COR-L47 (cell line): ENCODE data around the gene ITPKA.
A peak's percentile ranks its signal among the peaks of the same experiment; 100 is the strongest.

ENCODE experiments used
- DNase-seq: peaks from one replicate; lab custom pipeline; 2025; lab: John Stamatoyannopoulos, UW

Gene ITPKA

DNA sequence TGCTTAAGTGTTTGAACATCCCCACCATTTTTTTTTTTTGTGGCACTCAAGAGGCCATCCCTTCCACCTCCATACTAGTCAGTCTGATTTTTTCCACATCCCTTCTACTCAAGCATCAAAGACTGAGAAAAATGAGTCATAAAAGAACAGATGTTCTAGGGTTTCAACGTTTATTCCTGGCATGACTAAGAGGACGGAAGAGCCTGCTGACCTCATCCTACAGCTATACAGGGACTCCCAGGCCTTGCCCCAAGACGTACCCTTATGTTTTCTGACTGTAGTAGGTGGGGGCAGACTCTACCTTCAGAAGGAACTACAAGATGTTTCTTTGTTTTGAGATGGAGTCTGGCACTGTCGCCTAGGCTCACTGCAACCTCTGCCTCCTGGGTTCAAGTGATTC is 3.3 kb upstream of the ITPKA start:
- no peak for DNase-seq

DNA sequence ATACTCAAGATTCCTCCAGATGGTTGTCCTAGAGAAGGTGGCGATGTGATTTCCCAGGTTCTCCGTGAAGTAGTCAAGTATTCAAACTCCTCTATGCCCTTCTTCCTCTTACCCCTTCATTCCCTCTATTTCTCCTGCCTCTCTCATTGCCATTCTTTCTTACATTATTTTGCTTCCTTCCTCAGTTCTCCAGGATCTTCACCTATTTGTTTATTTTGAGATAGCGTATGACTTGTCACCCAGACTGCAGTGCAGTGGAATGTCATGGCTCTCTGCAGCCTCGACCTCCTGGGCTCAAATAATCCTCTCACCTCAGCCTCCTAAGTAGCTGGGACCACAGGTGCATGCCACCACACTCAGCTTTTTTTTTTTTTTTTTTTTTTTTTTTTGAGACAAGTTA is 1.8 kb upstream of the ITPKA start:
- DNase-seq = no peak

DNA sequence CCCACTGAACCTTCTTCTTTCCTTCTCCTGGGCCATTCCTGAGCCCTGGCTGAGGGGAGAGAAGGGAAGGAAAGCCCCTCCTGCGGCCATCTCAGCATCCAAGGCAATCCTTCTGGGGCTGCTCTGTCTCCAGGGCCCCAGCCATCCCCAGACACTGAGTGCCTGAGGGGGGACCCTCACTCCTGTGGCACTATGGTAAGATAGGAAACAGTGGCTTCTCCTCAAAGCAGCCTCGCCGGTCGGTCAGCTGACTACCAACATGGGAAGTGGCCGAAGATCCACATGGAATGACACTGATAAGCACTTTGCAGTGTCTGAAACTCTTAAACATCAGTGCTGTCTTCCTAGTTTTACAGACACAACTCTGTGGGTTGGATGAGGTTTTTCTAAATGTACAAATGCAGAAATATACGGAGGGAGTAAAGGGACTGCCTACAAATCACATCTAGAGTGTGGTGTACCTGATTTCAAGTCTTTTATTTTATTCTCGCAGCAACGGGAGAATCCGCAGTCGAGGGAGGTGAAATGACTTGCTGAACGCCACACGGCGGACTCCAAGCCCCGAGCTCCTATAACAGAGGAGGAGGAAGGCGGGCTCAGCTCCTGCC is 973 bp upstream of the ITPKA start:
- no peak for DNase-seq

DNA sequence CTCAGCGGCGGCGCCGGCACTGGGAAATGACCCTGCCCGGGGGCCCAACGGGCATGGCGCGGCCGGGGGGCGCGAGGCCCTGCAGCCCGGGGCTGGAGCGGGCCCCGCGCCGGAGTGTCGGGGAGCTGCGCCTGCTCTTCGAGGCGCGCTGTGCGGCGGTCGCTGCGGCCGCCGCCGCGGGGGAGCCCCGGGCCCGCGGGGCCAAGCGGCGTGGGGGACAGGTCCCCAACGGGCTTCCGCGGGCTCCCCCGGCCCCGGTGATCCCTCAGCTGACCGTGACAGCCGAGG is 172 bp downstream of the ITPKA start:
- no peak for DNase-seq

DNA sequence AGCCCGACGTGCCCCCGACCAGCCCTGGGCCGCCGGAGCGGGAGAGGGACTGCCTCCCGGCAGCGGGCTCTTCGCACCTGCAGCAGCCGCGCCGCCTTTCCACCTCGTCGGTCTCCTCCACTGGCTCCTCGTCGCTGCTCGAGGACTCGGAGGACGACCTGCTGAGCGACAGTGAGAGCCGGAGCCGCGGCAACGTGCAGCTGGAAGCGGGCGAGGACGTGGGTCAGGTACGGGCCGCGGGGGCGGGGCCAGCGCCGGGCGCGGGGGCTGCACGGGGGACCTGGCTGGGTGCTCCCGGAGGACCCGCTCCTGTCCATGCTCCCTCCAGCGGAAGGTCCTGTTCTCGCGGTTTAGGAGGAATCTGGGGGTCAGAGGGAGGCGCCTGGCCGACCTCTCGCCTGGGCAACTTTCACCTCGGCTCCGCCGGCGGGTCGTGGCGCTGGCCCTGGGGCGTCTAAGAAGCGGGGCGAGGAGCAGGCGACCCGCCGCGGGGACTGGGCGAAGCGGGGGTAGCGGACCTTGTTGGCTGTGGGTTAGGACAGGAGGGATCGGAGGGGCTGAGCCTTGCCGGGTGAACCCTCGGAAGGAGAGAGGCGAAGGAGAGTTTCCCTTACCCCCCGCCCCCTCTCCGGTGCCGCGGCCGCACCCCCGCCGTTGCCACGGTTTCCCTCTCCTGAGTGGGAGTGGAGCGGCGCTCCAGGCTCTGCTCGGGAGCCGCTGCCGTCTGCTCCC is 682 bp downstream of the ITPKA start:
- peak; percentile 23 for DNase-seq

DNA sequence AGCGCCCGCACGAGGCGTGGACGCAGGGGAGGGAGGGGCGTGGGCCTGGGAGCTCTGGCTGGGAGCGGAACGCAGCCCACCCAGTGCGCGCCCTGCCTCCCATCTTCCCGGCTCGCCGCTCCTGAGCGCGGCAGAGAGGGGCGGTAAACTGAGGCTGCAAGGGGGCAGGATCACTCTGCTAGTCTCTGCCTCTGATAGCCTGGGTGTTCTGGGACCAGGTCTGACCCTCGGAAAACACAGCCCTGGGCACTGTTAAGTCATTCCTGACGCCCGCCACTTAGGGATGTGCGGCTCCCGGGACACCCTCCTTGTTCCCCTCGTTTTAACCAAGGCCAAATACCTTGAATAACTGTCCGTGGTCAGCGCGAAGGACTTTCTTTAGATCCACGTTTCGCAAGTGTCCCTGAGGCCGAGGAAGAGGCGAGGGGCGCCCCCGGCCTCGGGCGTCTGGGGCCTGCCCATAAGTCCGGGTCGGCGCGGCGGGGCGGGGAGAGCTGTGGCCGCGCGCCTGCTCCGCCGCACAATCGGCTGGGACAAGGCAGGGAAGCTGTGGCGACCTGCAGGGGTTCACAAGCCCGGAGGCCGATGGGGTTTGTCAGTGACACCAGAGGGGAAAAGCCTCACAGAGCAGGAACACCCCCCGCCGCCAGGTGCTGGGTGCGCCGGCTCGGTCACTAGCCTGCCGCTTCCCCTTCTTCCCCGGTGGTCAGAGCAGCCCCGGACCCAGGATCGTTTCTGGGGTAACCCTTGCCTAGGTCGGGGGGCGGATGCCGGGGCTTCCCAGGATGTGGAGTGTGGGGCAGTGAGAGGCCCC is 1.5 kb downstream of the ITPKA start:
- DNase-seq = no peak

DNA sequence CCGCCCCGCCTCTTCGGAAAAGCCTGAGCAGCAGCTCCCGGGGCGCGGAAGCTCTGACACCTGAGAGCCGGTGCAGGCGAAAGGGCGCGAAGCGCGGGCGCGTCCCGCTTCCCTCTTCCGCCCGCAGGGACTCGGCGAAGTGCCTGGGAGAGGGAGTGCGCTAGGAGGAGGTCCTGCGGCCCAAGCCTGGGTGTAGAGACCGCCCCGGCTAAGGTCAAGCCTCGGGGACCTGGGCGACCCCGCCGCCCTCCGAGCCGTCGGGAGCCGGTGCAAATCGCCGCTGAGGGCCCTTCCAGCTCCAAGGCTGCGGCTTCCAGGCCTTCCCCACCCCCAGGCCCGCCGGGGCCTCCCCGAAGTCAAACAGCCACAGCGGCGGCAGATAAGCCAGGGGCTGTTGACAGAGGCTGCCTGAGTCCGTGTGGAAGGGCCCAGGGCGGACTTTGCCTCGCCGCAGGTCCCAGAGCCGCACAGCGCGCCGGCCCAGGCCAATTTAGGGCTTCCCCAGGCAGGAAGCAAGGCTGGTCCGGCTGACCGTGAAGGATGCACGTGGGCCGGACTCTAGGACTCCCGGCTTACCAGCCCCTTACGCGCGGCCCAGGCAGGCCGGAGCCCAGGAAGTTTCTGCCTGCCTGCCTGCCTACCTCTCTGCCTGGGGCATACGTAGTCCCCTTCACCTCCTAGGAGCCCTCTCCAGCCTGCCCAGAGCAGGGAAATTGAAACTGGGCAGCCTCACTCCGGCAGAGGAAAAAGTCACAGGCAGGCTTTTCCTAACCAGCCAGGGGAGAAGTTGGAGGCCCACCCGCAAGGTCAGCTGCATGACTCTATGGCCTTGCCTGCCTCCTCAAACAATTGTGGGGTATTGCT is 2.3 kb downstream of the ITPKA start:
- DNase-seq = no peak

DNA sequence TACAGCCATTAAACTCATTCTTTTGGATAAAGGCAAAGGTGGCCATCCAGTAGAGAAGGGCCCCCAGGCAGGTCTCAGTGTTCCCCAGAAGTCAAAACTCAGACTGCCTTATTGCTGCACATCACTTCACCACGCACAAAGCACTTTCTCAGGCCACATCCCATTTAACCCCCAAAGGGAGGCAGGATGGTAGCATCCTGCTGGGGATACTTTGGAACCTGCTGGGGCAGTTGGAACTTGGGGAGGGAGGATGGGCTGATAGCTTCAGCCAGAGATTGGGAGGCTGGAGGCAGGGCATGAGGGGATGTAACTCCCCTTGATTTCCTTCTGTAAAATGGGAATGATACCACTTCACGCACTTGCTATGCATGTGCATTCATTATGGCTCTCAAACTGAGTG is 5.0 kb downstream of the ITPKA start:
- DNase-seq = no peak

DNA sequence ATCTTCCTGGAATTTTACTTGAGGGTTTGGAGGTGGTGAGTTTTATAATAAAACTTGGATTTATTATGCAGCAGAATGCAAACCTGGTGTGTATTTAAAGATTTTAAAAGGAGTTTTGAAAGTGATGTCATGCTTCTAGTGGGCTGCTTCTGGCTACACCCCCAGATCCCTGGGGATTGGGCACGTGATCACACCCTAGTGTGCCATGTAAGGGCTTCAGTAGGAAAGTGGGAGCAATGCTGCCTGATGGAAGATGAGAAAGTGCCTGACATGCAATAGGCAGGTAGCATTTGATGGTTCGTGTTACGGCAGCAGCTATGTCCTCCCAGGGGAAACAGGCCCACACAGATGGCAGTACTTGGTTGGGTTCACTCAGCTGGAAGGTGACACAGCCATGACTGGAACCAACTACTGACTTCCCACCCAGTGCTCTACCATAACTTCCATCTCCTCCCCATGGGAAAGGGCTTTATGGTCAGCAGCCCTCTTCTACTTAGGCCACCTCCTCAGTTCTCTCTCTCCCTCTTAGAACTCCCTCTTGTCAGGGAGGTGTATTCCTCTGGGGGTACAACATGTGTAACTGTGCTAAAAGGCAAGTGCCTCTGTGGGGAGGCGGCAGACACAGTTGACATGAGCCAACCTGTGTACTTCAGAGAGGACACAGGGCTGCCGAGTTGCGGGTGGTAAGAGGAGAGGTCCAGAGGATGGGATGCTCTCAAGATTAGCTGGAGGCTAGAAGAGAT is 5.6 kb downstream of the ITPKA start:
- no peak for DNase-seq

DNA sequence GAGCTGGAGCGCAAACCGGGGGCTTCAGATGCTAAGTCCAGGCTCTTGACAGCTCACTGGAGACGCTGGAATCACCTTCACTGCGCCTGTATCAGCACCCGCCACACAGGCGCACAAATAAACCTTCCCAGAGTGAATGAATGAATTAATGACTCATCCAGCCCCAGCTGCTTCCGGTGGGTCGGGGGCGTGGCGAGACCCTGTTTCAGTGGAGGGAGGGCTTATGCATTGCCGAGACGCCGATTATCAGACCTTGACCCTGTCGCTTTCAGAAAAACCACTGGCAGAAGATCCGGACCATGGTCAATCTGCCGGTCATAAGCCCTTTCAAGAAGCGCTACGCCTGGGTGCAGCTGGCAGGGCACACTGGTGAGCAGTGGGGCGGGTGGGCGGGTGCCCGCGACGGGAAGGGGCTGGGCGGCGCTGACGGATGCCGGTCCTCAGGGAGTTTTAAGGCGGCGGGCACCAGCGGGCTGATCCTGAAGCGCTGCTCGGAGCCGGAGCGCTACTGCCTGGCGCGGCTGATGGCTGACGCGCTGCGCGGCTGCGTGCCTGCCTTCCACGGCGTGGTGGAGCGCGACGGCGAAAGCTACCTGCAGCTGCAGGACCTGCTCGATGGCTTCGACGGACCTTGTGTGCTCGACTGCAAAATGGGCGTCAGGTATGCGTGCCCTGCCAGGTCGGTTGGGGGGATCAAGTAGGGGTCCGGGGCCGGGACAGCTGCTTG is 7.7 kb downstream of the ITPKA start:
- no peak for DNase-seq

DNA sequence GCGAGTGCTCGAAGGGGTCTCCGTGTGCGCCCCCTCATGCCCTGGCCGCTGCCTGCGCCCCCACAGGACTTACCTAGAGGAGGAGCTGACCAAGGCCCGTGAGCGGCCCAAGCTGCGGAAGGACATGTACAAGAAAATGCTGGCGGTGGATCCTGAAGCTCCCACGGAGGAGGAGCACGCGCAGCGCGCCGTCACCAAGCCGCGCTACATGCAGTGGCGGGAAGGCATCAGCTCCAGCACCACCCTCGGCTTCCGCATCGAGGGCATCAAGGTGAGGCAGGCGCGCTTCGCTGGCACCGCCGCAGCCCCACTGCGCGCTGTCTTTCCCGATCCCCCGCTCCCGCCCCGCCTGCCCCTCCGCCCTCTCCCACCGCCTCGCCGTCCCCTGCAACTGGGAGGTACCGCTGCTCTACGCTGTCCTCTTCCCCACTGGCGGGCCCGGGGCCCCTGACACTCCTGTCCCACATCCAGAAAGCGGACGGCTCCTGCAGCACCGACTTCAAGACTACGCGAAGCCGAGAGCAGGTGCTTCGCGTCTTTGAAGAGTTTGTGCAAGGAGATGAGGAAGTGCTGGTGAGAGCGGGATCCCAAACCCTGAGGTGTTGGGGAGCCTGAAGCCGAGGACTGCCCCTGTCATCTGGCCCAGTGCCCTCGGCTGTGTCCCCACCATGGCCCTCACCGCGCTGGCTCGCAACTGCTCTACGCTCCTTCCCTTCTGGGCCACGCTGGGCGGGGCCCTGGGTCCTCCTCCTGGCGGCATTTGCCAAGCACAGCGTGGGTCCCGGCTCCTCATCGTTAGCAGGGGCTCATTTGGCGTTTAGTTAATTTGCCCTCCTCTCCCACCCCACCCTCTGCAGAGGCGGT is 8.5 kb downstream of the ITPKA start:
- DNase-seq = no peak

DNA sequence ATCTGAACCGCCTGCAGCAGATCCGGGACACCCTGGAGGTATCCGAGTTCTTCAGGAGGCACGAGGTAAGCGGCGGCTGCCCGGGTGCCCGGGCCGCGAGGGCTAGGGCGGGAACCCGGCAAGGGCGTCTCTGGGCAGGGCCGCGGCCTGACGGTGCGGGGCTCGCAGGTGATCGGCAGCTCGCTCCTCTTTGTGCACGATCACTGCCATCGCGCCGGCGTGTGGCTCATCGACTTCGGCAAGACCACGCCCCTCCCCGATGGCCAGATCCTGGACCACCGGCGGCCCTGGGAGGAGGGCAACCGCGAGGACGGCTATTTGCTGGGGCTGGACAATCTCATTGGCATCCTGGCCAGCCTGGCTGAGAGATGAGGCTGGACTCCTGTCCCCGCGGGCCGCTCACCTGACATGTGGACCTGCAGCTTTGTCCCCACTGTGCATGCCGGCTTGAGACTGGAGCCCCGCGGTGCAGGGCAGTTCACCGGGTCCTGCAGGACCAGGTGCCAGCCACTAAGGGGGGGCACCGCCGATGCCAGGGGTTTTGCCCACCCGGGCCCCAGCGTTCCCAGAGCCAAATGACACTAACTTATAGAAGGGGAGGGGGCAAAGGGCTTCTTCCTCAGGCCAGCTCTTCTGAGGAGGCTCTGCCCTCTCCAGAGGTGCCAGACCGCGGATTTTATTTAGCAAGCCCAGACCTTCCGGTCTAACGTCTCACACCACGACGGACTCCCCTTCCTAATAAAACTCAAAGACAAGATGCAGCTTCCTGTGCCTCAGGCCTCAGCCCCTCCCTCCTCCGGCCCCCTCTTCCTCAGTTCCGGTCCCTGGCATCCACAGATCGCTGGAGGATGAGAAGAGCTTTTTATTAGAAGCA is 9.4 kb downstream of the ITPKA start:
- DNase-seq = no peak

DNA sequence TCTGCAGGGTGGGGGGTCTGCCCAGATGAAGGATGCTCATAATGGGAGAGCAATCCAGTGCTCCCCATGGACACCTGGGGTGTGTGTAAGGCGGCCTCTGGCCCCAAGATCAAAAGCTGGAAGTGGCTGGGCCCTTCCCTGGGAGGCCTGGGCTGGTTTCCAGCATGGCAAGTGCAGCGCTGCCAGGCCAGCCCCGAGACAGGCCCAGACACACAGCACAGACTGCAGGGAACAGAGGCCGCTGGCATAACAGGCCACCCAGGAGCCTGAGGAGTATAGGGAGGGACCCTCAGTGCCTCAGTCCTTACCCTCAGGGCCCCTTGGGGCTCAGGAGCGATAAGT is 10.0 kb downstream of the ITPKA start:
- no peak for DNase-seq

DNA sequence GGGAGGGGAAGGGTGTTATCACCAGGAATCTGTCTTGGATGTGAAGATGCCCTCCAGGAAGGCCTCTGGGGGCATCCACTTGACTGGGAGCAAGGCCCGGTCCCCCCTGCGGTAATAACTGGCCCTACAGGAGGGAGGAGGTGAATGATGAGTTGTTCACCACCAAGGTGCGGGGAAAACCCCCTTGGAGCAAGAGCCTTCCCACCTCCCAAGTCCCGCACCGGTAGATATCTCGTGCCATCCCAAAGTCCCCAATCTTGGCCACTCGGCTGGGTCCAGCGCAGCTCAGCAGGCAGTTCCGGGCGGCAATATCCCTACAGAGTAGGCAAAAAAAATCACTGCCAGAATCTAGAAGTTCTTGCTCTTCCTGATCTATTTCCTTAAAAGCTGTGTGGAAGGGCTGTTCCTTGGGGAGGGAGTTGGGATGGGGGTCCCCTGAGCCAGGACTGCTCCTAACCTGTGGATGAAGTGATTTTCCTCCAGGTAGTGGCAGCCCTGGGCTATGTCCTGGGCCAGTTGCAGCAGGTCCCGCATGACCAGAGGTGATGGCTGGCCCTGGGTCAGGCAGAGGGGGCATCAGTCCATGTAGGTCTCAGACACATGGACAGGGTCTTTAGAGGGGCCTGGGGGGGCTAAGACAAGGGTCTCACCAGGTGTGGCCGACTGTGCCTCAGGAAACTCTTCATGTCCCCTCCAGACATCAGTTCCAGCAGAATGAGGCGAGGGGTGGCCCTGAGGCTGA is 11.2 kb downstream of the ITPKA start:
- no peak for DNase-seq

DNA sequence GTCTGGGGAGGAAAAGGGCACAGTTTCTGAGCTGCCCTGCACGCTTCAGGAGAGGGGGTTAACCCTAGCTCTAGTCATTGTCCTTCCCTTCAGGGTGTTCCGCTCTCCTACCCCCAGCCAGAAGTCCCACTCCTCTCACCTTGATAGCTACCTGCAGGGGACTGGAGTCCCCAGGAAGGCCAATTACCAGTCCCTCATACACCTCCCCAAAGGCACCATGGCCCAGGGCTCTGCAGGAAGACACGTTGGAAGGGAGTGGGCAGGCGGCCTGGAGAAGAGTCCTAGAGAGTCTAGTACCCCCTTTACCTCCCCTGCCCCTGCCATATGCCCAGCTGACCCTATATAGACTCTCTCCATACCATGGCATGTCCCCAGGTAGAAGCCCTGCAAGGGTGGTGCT is 12.1 kb downstream of the ITPKA start:
- no peak for DNase-seq

DNA sequence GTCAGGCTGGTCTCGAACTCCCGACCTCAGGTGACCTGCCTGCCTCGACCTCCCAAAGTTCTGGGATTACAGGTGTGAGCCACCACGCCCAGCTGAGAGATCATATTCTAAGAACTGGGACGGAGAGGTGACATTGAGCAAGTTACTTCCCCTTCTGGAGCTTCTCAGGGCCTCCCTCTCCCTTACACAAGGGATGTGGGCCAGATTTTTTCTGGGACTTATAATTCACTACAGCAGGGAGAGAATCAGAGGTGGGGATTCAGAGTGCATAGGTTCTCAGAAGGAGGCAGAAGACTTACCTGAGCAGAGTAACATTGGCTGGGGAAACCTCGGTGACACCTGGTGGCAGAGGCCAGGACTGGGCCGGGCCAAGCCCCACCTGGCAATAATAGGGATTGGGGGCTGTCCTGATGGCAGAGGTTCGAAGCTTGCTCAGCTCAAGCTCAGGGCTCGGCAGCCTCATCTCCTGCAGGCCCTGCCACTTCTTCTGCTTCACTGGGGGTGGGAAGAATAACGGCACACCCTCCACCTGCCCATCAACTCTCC is 13.2 kb downstream of the ITPKA start:
- DNase-seq = no peak

DNA sequence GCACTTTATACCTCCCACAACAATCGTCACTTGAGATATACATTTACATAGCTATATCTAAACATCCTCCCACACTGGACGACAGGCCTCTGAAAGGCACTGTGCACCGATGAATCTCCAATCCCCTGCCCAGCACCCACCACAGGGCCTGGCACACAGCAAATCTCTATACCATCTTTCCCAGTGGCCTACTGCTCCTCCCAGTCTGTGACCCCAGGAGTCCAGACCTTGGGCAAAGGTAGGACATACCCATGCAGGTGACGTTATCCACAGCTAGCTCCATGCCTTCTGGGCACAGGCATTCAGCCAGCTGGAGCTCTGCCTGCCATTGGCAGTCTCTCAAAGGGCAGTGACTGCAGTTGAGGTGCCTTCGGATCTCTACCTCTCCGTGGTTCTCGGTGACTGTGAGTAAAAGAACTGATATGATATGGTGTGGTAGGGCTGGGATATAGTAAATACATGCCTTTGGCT is 14.2 kb downstream of the ITPKA start:
- DNase-seq = no peak

DNA sequence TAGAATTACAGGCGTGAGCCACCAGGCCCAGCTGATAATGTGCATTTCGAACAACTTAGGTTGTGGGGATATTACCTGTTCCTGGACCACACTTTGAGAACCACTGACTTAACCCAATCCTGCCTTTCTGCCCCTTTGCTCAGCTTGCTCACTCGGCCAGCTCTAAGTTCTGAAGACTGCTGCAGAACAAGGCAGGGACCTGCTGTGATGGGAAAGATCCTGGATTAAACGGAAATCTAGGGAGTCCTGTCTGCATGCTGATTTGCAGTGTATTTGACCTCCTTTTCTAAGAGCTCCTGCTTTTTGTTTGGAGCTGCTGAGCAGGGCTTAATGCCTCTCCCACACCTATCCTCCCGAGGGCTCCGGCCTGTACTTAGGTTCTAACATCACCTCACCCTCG is 17.1 kb downstream of the ITPKA start:
- no peak for DNase-seq
